GM19463 (cell line): ENCODE data around the gene AFG1L.
A peak's percentile ranks its signal among the peaks of the same experiment; 100 is the strongest.
"Not testable (repeated sequence)": the region's sequence is repeated elsewhere in the genome, so short reads cannot be mapped to it uniquely, and the experiment has no call there.

Experiments used
- ATAC-seq: cut with Tn5 transposase; IDR thresholded peaks from one replicate; pipeline ENCODE4 v1.9.1; 2021; ENCODE audit warnings: mild to moderate bottlenecking, moderate library complexity; ENCODE audit not compliant: unreplicated experiment

Gene AFG1L

GRCh38 chr6:108287373-108287772, 7.5 kb upstream of the AFG1L start:
- ATAC-seq = no peak

- ATAC-seq = no peak
These were observed 6.1 kb upstream of the AFG1L start for GRCh38 chr6:108288742-108289141.

GRCh38 chr6:108291091-108291490, 3.8 kb upstream of the AFG1L start:
- no peak for ATAC-seq

DNA sequence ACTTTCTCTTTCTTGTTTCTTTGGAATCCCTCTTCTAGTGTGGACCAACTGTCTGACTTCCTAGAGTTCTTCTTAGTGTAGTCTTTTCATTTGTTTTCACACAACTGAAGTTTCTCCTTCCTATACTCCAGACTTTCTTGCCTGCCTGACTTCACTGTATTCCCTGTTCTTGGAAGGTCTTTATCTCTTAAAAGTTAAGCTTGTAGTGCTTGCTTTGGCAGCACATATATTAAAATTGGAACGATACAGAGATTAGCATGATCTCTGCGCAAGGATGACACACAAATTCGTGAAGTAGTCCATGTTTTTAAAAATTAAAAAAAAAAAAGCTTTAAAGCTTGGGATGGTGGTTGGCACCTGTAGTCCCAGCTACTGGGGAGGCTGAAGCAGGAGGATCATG, 2.3 kb upstream of the AFG1L start:
- not testable (repeated sequence) for ATAC-seq

- no peak for ATAC-seq
These were observed 1.1 kb upstream of the AFG1L start for GRCh38 chr6:108293527-108294296.

DNA sequence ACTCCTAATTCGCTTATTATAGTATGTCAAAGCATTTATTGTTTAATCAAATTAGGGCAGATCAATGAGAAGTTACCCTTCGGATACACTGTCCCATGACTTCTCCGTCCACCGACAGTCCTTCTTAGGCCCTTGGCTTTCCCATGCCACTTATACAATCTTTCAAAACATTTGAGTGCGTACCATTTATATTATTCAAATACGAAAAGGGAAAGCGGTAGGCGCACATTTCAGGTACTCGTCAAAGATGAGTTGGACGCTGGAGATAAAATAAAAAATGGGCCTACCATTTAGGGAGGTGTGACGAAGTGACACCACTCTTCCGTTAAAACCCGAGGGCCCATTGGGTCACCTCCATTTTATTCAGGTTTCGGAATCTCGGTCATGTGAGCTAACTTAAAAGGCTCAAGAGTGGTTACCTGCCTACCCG, 542 bp upstream of the AFG1L start:
- ATAC-seq = peak; percentile 12

GRCh38 chr6:108295676-108296075, 822 bp downstream of the AFG1L start:
- ATAC-seq = no peak

DNA sequence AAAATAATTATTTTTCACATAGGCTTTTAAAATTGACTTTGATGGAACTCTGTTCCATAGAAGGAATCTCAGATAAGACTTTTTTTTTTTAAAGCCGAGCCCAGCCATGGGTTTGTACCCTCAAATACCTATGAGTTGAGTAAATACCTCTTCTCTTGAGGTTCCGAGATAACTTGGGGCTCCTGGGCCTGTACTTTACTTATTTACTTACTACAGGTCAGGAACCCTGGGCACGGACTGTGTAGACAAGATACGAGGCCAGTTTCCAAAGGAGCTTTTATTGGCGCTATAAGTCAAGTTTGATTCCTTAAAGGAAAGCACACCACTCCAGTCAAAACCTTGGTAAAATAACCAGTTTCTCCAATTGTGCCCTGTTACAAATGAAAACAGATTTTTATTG, 7.5 kb downstream of the AFG1L start:
- no peak for ATAC-seq

DNA sequence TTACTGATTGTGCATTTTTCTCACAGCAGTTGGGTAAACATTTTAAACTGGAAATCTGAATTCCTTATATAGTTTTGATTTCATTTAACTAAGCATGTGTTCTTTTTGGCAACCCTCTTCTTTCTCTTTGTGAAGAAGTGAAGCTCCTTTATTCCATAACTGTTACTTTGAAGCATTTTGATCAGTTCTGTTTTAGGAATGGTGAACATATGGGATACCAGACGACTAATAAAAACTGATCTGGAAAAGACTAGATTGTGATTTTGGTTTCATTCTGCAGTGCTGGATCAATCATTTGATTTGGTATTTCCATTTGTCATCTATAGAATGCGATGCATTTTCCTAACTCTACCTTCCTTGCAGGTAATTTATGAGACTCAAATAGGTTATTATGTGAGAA, 9.8 kb downstream of the AFG1L start:
- ATAC-seq = no peak

GRCh38 chr6:108308641-108309040, 13.8 kb downstream of the AFG1L start:
- not testable (repeated sequence) for ATAC-seq

DNA sequence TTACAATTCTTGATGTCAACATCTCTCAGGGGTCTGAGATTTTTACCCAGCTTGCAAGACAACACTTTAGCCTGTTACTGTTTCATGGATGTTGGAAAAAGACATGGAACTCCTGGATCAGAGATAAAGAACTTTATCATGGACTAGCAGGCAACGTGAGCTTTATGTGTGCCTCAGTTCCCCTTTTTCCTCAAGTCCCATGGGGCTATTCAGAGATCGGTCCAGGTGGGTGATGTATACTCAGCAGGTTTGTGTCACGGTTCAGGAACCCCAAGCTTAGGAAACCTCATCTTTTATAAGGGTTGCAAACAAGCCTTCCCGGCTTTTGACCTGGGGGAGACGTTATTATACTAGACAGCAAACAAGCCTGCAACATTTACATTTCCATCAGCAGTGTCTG, 15.0 kb downstream of the AFG1L start:
- no peak for ATAC-seq

GRCh38 chr6:108312605-108313004, 17.8 kb downstream of the AFG1L start:
- ATAC-seq = no peak

DNA sequence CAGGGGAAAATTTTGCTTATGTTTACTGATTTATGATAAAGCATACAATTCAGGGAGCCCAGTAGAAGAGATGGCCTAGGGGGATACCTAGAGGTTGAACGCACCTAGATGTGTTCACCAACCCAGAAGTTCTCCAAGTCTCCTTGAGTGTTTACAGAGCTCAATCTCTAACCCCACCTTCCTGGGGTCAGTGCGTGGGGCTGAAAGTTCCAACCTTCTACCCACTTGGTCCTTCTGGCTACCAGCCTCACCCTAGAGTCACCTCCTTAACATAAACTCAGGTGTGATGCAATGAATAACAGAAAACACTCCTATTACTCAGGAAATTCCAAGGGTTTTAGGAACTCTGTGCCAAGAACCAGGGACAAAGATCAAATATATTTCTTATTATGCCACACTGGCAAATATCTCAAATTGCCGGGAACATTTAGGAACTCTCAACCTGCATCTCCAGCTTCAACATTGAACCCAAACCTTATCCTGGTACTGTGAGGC, 26.4 kb downstream of the AFG1L start:
- ATAC-seq = no peak

DNA sequence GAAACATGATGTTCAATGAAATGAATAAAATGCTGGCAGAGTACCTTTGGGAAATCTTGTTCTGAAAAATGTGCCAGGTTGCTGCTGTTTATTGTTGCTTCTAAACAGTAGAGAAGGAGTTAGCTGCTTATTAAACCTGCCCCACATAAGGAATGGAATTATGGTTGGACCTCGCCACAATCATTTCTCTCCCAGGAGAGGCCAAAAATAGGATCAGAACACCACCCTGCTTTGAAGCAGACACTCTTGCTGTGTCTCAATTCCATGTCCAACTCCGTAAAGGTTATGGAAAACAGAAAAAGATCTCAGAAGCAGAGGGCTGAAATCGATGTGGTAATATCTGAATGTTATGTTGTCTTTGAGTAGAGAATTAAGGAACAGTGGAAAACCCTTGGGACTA, 27.9 kb downstream of the AFG1L start:
- ATAC-seq = no peak

DNA sequence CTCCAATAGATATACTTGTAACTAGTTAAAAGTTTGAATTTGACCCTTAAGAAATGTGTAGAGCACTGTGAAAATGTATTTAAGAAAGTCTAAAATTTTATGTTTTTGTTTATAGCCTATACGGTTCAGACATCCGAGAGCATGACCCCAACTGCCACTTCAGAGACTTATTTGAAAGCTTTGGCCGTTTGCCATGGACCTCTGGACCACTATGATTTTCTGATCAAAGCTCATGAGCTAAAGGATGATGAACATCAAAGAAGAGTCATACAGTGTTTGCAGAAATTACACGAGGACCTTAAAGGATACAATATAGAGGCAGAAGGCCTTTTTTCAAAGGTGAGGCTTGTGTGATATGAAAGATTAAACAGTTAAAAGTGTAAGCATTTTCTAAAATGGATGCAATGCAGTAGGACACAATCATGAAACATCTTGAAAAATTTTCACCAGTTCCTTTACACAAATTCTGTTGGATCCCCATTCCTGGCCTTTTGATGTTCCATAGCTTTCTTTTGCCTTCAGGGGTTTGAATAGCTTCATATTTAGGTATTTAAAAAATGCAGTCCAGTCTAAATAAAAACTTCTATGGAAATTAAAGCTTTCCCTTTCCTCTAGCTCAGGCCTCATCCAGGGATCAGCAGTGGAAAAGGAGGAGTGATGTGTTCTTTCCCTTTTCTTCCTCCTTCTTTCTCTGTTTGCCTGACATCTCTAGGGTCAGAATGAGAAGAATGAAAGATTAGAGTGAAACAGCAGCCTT, 29.0 kb downstream of the AFG1L start:
- ATAC-seq = no peak

DNA sequence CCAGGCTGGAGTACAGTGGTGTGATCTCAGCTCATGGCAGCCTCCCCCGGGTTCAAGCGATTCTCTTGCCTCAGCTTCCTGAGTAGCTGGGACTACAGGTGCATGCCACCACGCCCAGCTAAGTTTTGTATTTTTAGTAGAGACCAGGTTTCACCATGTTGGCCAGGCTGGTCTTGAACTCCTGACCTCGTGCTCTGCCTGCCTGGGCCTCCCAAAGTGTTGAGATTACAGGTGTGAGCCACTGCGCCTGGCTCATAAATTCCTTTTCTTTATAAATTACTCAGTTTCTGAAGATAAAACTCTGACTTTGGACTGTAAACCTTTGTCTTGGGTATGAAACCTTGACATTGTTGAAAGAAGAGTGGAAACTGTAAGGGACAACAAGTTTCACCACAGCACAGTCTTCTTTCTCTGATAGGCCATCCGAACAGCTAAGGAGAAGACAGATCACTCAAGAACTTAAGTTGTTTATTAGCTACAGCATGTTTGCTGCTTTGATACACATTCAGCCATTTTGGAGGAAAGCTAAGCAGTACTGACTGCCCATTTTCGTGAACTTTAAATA, 35.4 kb downstream of the AFG1L start:
- not testable (repeated sequence) for ATAC-seq

- ATAC-seq = no peak
These were observed 36.0 kb downstream of the AFG1L start for GRCh38 chr6:108330806-108331205.

DNA sequence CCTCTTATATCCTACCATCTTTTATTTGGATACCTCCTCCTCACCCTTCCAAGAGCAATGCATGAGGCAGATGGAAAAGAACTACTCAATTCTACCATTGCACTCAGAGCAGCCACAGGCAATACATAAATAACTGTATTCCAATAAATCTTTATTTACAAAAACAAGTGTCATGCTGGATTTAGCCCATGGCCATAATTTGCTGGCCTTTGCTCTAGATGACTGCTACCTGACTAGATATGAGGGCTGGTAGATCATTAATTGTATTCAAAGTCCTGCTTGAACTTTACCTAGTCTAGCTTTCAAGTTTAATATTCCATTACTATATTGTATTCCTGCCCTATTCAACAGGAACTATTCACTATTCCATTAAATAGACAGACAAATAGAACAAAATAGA, 37.1 kb downstream of the AFG1L start:
- no peak for ATAC-seq

- ATAC-seq = no peak
These were observed 42.1 kb downstream of the AFG1L start for GRCh38 chr6:108336971-108337370.

DNA sequence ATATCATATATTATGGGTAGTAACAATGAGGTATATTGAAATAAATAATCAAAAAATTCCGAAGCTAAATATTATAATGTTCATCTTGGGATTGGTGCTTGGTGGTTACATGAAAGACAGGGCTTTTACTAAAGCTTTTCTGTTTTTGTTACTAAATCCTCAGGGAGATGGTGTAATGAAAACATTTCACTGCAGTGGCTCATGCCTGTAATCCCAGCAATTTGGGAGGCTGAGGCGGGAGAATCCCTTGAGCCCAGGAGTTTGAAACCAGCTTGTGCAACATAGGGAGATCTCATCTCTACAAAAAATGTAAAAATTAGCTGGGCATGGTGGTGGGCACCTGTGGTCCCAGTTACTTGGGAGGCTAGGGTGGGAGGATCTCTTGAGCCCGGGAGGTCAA, 42.9 kb downstream of the AFG1L start:
- ATAC-seq = no peak

- ATAC-seq = no peak
These were observed 46.5 kb downstream of the AFG1L start for GRCh38 chr6:108341372-108341771.

DNA sequence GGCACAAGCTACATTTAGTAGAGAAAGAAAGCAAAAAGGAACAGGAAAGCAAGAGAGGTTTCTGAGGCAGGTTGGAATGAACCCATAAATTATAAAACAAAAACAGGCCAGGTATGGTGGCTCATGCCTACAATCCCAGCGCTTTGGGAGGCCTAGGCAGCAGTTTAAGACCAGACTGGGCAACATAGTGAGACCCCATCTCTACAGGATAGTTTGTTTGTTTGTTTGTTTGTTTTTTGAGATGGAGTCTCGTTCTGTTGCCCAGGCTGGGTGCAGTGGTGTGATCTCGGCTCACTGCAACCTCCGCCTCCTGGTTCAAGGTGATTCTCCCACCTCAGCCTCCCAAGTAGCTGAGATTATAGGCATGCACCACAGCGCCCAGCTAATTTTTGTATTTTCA, 49.0 kb downstream of the AFG1L start:
- no peak for ATAC-seq
